ENCODE data around the gene PIN4. TPM values are rescaled to one million over a fixed set of nuclear protein-coding genes. Genes with fewer than 3 reads are reported as not detected.

The PIN4 gene
- total and polyA plus RNA-seq, 2 of the 8 experiments (the other 6 are each of a cell fraction or from before 2014, with no cell fraction given): 4.8 to 9.4 TPM

GRCh38 chrX:72247206-72247942 is 65.8 kb downstream of the PIN4 start (continued):
- TF ChIP-seq, protein P1, sequence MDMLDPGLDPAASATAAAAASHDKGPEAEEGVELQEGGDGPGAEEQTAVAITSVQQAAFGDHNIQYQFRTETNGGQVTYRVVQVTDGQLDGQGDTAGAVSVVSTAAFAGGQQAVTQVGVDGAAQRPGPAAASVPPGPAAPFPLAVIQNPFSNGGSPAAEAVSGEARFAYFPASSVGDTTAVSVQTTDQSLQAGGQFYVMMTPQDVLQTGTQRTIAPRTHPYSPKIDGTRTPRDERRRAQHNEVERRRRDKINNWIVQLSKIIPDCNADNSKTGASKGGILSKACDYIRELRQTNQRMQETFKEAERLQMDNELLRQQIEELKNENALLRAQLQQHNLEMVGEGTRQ (IDR thresholded peaks at IDR 0.05; ENCODE audit: low read length): no peak
- TF ChIP-seq KDM5A (IDR thresholded peaks at IDR 0.05; ENCODE audit: low read length) (no peak), MAFK (IDR thresholded peaks at IDR 0.05; ENCODE audit: low read depth, low read length) (no peak)

Other genes with a start within 250 kb of the PIN4 start
- 1.9 TPM in 2 replicates for gene RTL5, start 49.8 kb upstream of the PIN4 start, total RNA-seq (2021; fragmentation: NEBNext Ultra II Directional; extraction: Animal tissue kit (Norgen Biotek cat#: 25700))
- gene RTL5, start 49.8 kb upstream of the PIN4 start, polyA plus RNA-seq (2011; rRNA removed): 0.57 and 0.96 TPM in 2 replicates
- gene ERCC6L, start 57.3 kb downstream of the PIN4 start, total RNA-seq (2021; fragmentation: NEBNext Ultra II Directional; extraction: Animal tissue kit (Norgen Biotek cat#: 25700)): 23.9 and 24.7 TPM in 2 replicates
- 2.0 and 4.0 TPM in 2 replicates for gene ERCC6L, start 57.3 kb downstream of the PIN4 start, polyA plus RNA-seq (2011; rRNA removed)
- gene RPS4X, start 95.5 kb downstream of the PIN4 start, total RNA-seq (2021; fragmentation: NEBNext Ultra II Directional; extraction: Animal tissue kit (Norgen Biotek cat#: 25700)): 990 and 1,017 TPM in 2 replicates
- 767 and 1,330 TPM in 2 replicates for gene RPS4X, start 95.5 kb downstream of the PIN4 start, polyA plus RNA-seq (2011; rRNA removed)
- 2.2 and 2.4 TPM in 2 replicates for gene CITED1, start 124.2 kb downstream of the PIN4 start, total RNA-seq (2021; fragmentation: NEBNext Ultra II Directional; extraction: Animal tissue kit (Norgen Biotek cat#: 25700))
- gene CITED1, start 124.2 kb downstream of the PIN4 start, polyA plus RNA-seq (2011; rRNA removed): 1.2 and 2.3 TPM in 2 replicates

Data from H1 (cell line).